Uterus (tissue), 4 donors: Measurements from ENCODE around the gene SMIM13. TPM values are rescaled to one million over a fixed set of nuclear protein-coding genes. Genes with fewer than 3 reads are reported as not detected.

Experiments
- DNase-seq, 2 donors: peaks; one replicate each; pipeline ENCODE4 v3.0.0-alpha.2; 2019 to 2020
- H3K27ac ChIP-seq, 2 donors: fragments of 200-600 bp; sonication (generic); 1 replicate in 1 of 2; 2 replicates in 1 of 2; pipeline ENCODE4 v1.5.1; 2016 to 2018
- H3K27me3 ChIP-seq, 2 donors: fragments of 200-600 bp; sonication (generic); one replicate each; pipeline ENCODE4 v1.5.1; 2018 to 2019; ENCODE audit warnings: control low read depth in 1 of 2
- H3K36me3 ChIP-seq, 2 donors: fragments of 200-600 bp; sonication (generic); one replicate each; pipeline ENCODE4 v1.5.1; 2019; ENCODE audit warnings: control low read depth in 1 of 2
- H3K4me1 ChIP-seq, 2 donors: fragments of 200-600 bp; sonication (generic); one replicate each; pipeline ENCODE4 v1.5.1; 2018 to 2019; ENCODE audit warnings: control low read depth in 1 of 2
- H3K4me3 ChIP-seq, 2 donors: fragments of 200-600 bp; sonication (generic); 1 replicate in 1 of 2; 2 replicates in 1 of 2; pipeline ENCODE4 v1.5.1; 2018 to 2019; ENCODE audit warnings: mild to moderate bottlenecking in 1 of 2
- H3K9me3 ChIP-seq, 2 donors: fragments of 200-600 bp; sonication (generic); one replicate each; pipeline ENCODE4 v1.5.1; 2019; ENCODE audit warnings: control low read depth in 1 of 2
- POLR2A ChIP-seq, 2 donors: fragments of 450-650 bp; IDR thresholded peaks; one replicate each; pipeline ENCODE4 v1.6.1; 2016; ENCODE audit warnings: antibody characterized with exemption in 2 of 2, mild to moderate bottlenecking in 1 of 2, moderate library complexity in 1 of 2
- intact Hi-C: fragments of 100-400 bp; cut with DNase I; formaldehyde crosslinking; loops from one replicate; pipeline ENCODE4 v1.15.1; 2023; ENCODE audit warnings: low total_unique reads
- total RNA-seq, 4 donors: library from RNA; depleted of rRNA in 3 of 4; stranded (reverse); fragments of >200 nt in 3 of 4; gene quantifications; one replicate each; pipeline versions ENCODE4 v1.1.0 to v1.2.4, GENCODE V29; 2014 to 2023
- TF ChIP-seq, protein P1 (sequence below), 4 experiments: fragments of 200-600 bp in 2 of 4; fragments of 450-650 bp in 2 of 4; sonication (generic) in 2 of 4; IDR thresholded peaks; one replicate each; pipeline ENCODE4 v1.5.1; 2016 to 2019; ENCODE audit warnings: antibody characterized with exemption in 4 of 4, mild to moderate bottlenecking in 2 of 4, moderate library complexity in 1 of 4
- donor health status: DM: yes; HTN: yes; CAD: no.

The SMIM13 gene
- total RNA-seq, 4 donors from 2014 or later, result 4.4 to 25.2 (median 11.4) TPM

DNA sequence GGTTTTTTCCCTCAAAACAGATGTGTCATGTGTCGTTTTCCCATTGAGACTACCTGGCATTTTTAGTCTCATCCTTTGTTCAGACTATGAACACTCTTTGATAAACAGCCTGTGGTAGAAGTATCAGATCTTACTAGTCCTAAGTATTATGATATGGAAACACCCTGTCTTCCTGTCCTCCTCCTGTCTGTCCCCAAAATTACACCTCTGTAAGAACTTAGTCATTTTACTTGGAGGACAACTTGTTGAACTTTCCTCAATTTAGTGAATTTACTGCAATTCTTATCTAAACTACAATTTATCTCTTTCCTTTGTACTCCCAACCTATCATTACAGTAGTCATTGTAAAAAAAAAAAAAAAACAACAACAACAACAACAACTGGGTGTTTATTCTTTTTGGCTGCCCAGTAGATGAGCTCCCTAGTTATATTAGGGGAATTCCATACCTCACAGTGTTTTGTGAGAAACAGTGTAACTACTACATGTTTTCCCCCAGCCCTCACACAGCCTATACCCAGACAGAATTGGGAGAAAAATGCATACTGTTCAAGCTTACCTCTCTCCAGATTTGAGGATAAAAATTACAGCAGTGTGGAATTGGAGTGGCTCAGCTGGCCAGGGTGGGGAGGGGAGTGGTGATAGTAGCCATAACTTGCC is 36.4 kb downstream of the SMIM13 start:
- DNase-seq, result no peak
- no peak for TF ChIP-seq POLR2A (IDR thresholded peaks at IDR 0.05)
- H3K4me1 ChIP-seq, result peaks cover 0 to 4% of the 10 kb centered on the region in 2 donors
- no peaks in the 10 kb centered on the region for H3K36me3 ChIP-seq
- no peak overlapping the region for H3K27ac ChIP-seq
- no peak overlapping the region for H3K4me3 ChIP-seq
- no peaks in the 10 kb centered on the region for H3K9me3 ChIP-seq
- H3K27me3 ChIP-seq, result no peaks in the 10 kb centered on the region
- intact Hi-C loops, result no loop called here

DNA sequence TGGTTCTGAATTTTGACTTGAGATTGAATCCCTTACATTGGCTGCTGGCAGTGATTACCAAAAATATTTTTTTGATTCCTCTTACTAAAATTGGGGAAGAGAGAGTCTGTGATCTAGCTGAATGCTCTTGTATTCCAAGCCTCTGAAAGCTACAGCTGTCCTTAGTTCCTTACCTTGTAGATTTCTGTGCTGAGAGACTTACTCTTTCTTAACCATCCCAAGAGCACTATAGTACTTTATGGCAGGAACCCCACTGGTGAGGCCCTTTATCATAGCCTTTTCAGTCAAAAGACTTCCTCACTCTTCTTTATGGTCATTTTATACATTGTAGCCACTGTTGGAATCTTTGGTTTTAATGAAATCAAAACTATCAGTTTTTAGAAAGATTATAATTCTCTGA is 37.0 kb downstream of the SMIM13 start:
- TF ChIP-seq POLR2A (IDR thresholded peaks at IDR 0.05), result no peak
- TF ChIP-seq, protein P1, sequence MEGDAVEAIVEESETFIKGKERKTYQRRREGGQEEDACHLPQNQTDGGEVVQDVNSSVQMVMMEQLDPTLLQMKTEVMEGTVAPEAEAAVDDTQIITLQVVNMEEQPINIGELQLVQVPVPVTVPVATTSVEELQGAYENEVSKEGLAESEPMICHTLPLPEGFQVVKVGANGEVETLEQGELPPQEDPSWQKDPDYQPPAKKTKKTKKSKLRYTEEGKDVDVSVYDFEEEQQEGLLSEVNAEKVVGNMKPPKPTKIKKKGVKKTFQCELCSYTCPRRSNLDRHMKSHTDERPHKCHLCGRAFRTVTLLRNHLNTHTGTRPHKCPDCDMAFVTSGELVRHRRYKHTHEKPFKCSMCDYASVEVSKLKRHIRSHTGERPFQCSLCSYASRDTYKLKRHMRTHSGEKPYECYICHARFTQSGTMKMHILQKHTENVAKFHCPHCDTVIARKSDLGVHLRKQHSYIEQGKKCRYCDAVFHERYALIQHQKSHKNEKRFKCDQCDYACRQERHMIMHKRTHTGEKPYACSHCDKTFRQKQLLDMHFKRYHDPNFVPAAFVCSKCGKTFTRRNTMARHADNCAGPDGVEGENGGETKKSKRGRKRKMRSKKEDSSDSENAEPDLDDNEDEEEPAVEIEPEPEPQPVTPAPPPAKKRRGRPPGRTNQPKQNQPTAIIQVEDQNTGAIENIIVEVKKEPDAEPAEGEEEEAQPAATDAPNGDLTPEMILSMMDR (IDR thresholded peaks at IDR 0.05), result no peak
- no peaks in the 10 kb centered on the region for H3K9me3 ChIP-seq
- no peak overlapping the region for H3K27ac ChIP-seq
- no peak overlapping the region for H3K4me3 ChIP-seq
- intact Hi-C loops, result no loop called here
- DNase-seq, result no peak
- peaks cover 0 to 4% of the 10 kb centered on the region in 2 donors for H3K4me1 ChIP-seq
- no peaks in the 10 kb centered on the region for H3K36me3 ChIP-seq
- H3K27me3 ChIP-seq, result no peaks in the 10 kb centered on the region

DNA sequence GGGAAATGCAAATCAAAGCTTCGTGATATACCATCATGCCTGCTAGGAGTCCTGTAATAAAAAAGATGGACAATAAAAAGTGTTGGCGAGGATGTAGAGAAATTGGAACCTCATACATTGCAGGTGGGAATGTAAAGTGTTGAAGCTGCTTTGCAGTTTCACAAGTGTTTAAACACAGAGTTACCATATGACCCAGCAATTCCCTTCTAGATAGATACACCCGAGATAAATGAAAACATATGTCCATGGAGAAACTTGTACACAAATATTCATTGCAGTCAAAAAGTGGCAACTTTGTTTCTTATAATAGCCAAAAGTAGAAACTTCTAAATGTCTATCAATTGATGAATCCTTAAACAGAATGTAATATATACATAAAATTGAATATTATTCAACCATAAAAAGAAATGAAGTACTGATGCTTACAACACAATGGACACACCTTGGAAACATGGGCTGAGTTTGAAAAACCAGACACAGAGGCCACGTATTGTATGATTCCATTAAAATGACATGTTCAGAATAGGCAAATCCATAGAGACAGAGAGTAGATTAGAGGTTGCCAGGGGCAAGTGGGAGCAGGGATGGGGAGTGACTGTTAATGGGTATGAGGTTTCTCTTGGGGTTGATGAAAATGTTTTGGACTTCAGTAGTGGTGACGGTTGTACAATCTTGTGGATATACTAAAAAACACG is 38.7 kb downstream of the SMIM13 start:
- intact Hi-C loops, result no loop called here
- TF ChIP-seq, protein P1 (IDR thresholded peaks at IDR 0.05), result no peak
- TF ChIP-seq POLR2A (IDR thresholded peaks at IDR 0.05), result no peak

DNA sequence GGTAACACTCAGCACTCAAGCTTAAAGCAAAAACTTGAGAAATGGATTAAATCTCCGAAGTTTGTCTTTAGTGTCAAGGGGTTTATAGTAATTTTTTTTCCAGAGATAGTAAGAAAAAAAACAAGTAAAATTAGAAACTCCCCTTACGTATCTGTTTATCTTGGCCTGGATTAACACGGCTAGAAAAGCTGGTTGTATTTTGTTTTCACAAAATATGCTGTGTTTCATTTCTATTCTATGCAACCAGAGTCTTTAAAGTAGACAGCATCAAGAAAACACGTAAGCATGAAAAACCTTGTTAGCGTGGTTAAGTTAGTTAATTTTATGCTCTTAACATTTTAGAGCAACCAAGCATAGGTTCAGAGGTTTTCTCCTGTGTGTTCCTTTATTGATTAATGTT is 39.6 kb downstream of the SMIM13 start:
- TF ChIP-seq, protein P1 (IDR thresholded peaks at IDR 0.05), result no peak
- no peak for TF ChIP-seq POLR2A (IDR thresholded peaks at IDR 0.05)
- H3K4me1 ChIP-seq, result peaks cover 0 to under 1% of the 10 kb centered on the region in 2 donors
- no peak for DNase-seq
- H3K27ac ChIP-seq, result no peak overlapping the region
- H3K27me3 ChIP-seq, result no peaks in the 10 kb centered on the region
- H3K4me3 ChIP-seq, result no peak overlapping the region
- intact Hi-C loops, result no loop called here
- H3K36me3 ChIP-seq, result no peaks in the 10 kb centered on the region
- no peaks in the 10 kb centered on the region for H3K9me3 ChIP-seq

More for the DNA sequence above, 38.7 kb downstream of the SMIM13 start:
- no peak for DNase-seq
- Histone ChIP-seq H3K4me1 (peaks cover 0 to 4% of the 10 kb centered on the region in 2 donors), H3K9me3 (no peaks in the 10 kb centered on the region), H3K27me3 (no peaks in the 10 kb centered on the region), H3K36me3 (no peaks in the 10 kb centered on the region), H3K4me3 (no peak overlapping the region), H3K27ac (no peak overlapping the region)

DNA sequence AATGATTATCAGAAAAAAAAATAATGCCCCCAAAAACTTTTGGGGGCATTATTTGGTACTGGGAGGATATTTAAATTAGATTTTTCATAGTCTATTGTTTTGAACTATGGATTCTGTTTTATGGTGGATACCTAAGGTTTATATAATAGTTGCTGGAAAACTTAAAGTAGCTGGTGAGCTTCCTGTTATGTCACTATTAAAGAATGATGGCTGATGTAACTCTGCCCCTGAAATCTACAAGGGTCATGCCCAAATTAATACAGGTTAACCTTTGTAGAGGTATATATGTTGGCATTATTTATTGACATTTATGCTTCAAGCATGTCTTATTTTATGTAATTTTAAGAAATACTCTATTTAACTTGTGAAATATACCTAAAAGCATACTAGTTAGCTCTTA is 43.2 kb downstream of the SMIM13 start:
- Histone ChIP-seq H3K9me3 (no peaks in the 10 kb centered on the region), H3K27ac (no peak overlapping the region), H3K36me3 (no peaks in the 10 kb centered on the region), H3K4me3 (no peak overlapping the region), H3K4me1 (no peaks in the 10 kb centered on the region), H3K27me3 (no peaks in the 10 kb centered on the region)
- DNase-seq, result no peak
- intact Hi-C loops, result no loop called here
- no peak for TF ChIP-seq POLR2A (IDR thresholded peaks at IDR 0.05)
- TF ChIP-seq, protein P1 (IDR thresholded peaks at IDR 0.05), result no peak
